ENCODE measurements around the gene KRTAP19-6. TPM values are rescaled to one million over a fixed set of nuclear protein-coding genes. Genes with fewer than 3 reads are reported as not detected.

KRTAP19-6 gene
- total RNA-seq (2021) (not detected in 2 replicates), Bru-seq, nascent RNA (not detected), BruChase-seq, experiment 1, labeled RNA remaining after a 2-hour chase (not detected), BruChase-seq, experiment 2, labeled RNA remaining after a 6-hour chase (not detected)
- long read RNA-seq, result 0 reads

- Histone ChIP-seq H3K36me3 (ENCODE audit: insufficient read depth, low read length, poor library complexity, severe bottlenecking) (no peaks in the 10 kb centered on the region), H3K27me3 (replicated peaks; ENCODE audit: insufficient read depth, low read depth, low read length, poor library complexity) (peaks cover under 1% of the 10 kb centered on the region), H3K9me3 (ENCODE audit: low read depth, low read length, poor library complexity, severe bottlenecking) (no peaks in the 10 kb centered on the region), H3K4me1 (ENCODE audit: insufficient read depth, low read length, poor library complexity, severe bottlenecking) (no peaks in the 10 kb centered on the region), H3K27ac (ENCODE audit: low read depth, low read length, poor library complexity, severe bottlenecking) (no peak within 1 kb of the TSS), H3K4me3 (ENCODE audit: low read depth, low read length, poor library complexity, severe bottlenecking) (no peak within 1 kb of the TSS)
- BruUV-seq (replicated peaks), result no TSS peak
- TF ChIP-seq EZH2 (IDR thresholded peaks at IDR 0.05; ENCODE audit: borderline replicate concordance, low read depth, low read length, poor library complexity, severe bottlenecking) (no peak), CTCF (conservative IDR thresholded peaks at IDR 0.05; ENCODE audit: low read depth, low read length) (no peak)
- POLR2A ChIA-PET (ENCODE audit: low non-redundant PET), result no interaction called here
- DNase-seq (ENCODE audit: low spot score), result no peak
- CTCF ChIA-PET, result no interaction called here
- intact Hi-C loops (cut with micrococcal nuclease; ENCODE audit: unreplicated experiment), result no loop called here
These were observed at the start of gene KRTAP19-6 for GRCh38 chr21:30541764-30542163. Gene KRTAP19-6 (minus strand): TSS chr21:30541864. CDS start chr21:30541833, 31 bp downstream.

- TF ChIP-seq EZH2 (IDR thresholded peaks at IDR 0.05; ENCODE audit: borderline replicate concordance, low read depth, low read length, poor library complexity, severe bottlenecking) (no peak), CTCF (conservative IDR thresholded peaks at IDR 0.05; ENCODE audit: low read depth, low read length) (no peak)
- POLR2A ChIA-PET (ENCODE audit: low non-redundant PET), result no interaction called here
- Histone ChIP-seq H3K4me3 (ENCODE audit: low read depth, low read length, poor library complexity, severe bottlenecking) (no peak within 1 kb of the TSS), H3K36me3 (ENCODE audit: insufficient read depth, low read length, poor library complexity, severe bottlenecking) (no peaks in the 10 kb centered on the region), H3K27ac (ENCODE audit: low read depth, low read length, poor library complexity, severe bottlenecking) (no peak within 1 kb of the TSS), H3K9me3 (ENCODE audit: low read depth, low read length, poor library complexity, severe bottlenecking) (no peaks in the 10 kb centered on the region), H3K4me1 (ENCODE audit: insufficient read depth, low read length, poor library complexity, severe bottlenecking) (no peaks in the 10 kb centered on the region), H3K27me3 (replicated peaks; ENCODE audit: insufficient read depth, low read depth, low read length, poor library complexity) (no peaks in the 10 kb centered on the region)
- CTCF ChIA-PET, result no interaction called here
- BruUV-seq (replicated peaks), result no TSS peak
- no peak for DNase-seq (ENCODE audit: low spot score)
- intact Hi-C loops (cut with micrococcal nuclease; ENCODE audit: unreplicated experiment), result no loop called here
These were observed 48.6 kb upstream of the KRTAP19-6 start, which contains the start of gene KRTAP22-2 for GRCh38 chr21:30590297-30590696. Gene KRTAP22-2 (minus strand): TSS chr21:30590397.

- intact Hi-C loops (cut with micrococcal nuclease; ENCODE audit: unreplicated experiment), result no loop called here
- no TSS peak for BruUV-seq (replicated peaks)
- H3K27me3 ChIP-seq (replicated peaks; ENCODE audit: insufficient read depth, low read depth, low read length, poor library complexity), result peaks cover 3% of the 10 kb centered on the region
- no peak overlapping the region for H3K4me3 ChIP-seq (ENCODE audit: low read depth, low read length, poor library complexity, severe bottlenecking)
- CTCF ChIA-PET, result interaction anchor here (0.6 kb wide), 1 partner anchor 13 kb away, joined by 3 read pairs; no protein-coding TSS in a partner anchor
- peaks cover 4% of the 10 kb centered on the region for H3K9me3 ChIP-seq (ENCODE audit: low read depth, low read length, poor library complexity, severe bottlenecking)
- no peaks in the 10 kb centered on the region for H3K4me1 ChIP-seq (ENCODE audit: insufficient read depth, low read length, poor library complexity, severe bottlenecking)
- H3K27ac ChIP-seq (ENCODE audit: low read depth, low read length, poor library complexity, severe bottlenecking), result no peak overlapping the region
- no peaks in the 10 kb centered on the region for H3K36me3 ChIP-seq (ENCODE audit: insufficient read depth, low read length, poor library complexity, severe bottlenecking)
- no peak for DNase-seq (ENCODE audit: low spot score)
- POLR2A ChIA-PET (ENCODE audit: low non-redundant PET), result no interaction called here
- no peak for TF ChIP-seq EZH2 (IDR thresholded peaks at IDR 0.05; ENCODE audit: borderline replicate concordance, low read depth, low read length, poor library complexity, severe bottlenecking)
These were observed 41.2 kb upstream of the KRTAP19-6 start for GRCh38 chr21:30582870-30583269.

- TF ChIP-seq EZH2 (IDR thresholded peaks at IDR 0.05; ENCODE audit: borderline replicate concordance, low read depth, low read length, poor library complexity, severe bottlenecking) (no peak), CTCF (conservative IDR thresholded peaks at IDR 0.05; ENCODE audit: low read depth, low read length) (no peak)
- no peak for DNase-seq (ENCODE audit: low spot score)
- ChIA-PET CTCF (no interaction called here), POLR2A (ENCODE audit: low non-redundant PET) (no interaction called here)
- BruUV-seq (replicated peaks), result no TSS peak
- intact Hi-C loops (cut with micrococcal nuclease; ENCODE audit: unreplicated experiment), result no loop called here
- no peak overlapping the region for H3K27ac ChIP-seq (ENCODE audit: low read depth, low read length, poor library complexity, severe bottlenecking)
- no peaks in the 10 kb centered on the region for H3K4me1 ChIP-seq (ENCODE audit: insufficient read depth, low read length, poor library complexity, severe bottlenecking)
- peaks cover 3% of the 10 kb centered on the region for H3K27me3 ChIP-seq (replicated peaks; ENCODE audit: insufficient read depth, low read depth, low read length, poor library complexity)
- H3K36me3 ChIP-seq (ENCODE audit: insufficient read depth, low read length, poor library complexity, severe bottlenecking), result no peaks in the 10 kb centered on the region
- peaks cover 4% of the 10 kb centered on the region for H3K9me3 ChIP-seq (ENCODE audit: low read depth, low read length, poor library complexity, severe bottlenecking)
- H3K4me3 ChIP-seq (ENCODE audit: low read depth, low read length, poor library complexity, severe bottlenecking), result no peak overlapping the region
These were observed 38.5 kb upstream of the KRTAP19-6 start for GRCh38 chr21:30580132-30580531.

All from A673 (cell line).